RPMI7951 (cell line): ENCODE data around the gene C4B. TPM values are rescaled to one million over a fixed set of nuclear protein-coding genes. Genes with fewer than 3 reads are reported as not detected.
"Not testable (repeated sequence)": the region's sequence is repeated elsewhere in the genome, so short reads cannot be mapped to it uniquely, and the experiment has no call there.

ENCODE experiments used
- DNase-seq: peaks from one replicate; pipeline ENCODE4 v3.0.0-alpha.2; 2012; ENCODE audit warnings: low read depth
- total RNA-seq: library from RNA; depleted of rRNA; stranded (reverse); fragments of >200 nt; shearing (Covaris generic); gene quantifications from 2 replicates; pipeline ENCODE4 v1.2.3, GENCODE V29; 2014

Gene C4B
- total RNA-seq, 1 experiment from 2014 or later = 0.72 TPM

- DNase-seq = not testable (repeated sequence)
Observed at GRCh38 chr6:32035283-32036013, 20.9 kb downstream of the C4B start.

GRCh38 chr6:32037136-32037535 is 22.5 kb downstream of the C4B start:
- not testable (repeated sequence) for DNase-seq

GRCh38 chr6:32037598-32038524 is 23.3 kb downstream of the C4B start, which contains the start of gene CYP21A2:
TSS of gene CYP21A2 (plus strand) at chr6:32038415. CDS start at chr6:32038423, 8 bp downstream.
- not testable (repeated sequence) for DNase-seq

- DNase-seq = not testable (repeated sequence)
Observed at GRCh38 chr6:32038878-32039277, 24.3 kb downstream of the C4B start.

GRCh38 chr6:32039321-32040274 is 25.0 kb downstream of the C4B start:
- not testable (repeated sequence) for DNase-seq

- not testable (repeated sequence) for DNase-seq
Observed at GRCh38 chr6:32040299-32041049, 25.9 kb downstream of the C4B start.

- DNase-seq = not testable (repeated sequence)
Observed at GRCh38 chr6:32041050-32041321, 26.4 kb downstream of the C4B start.

- not testable (repeated sequence) for DNase-seq
Observed at GRCh38 chr6:32041385-32041784, 26.8 kb downstream of the C4B start.

- not testable (repeated sequence) for DNase-seq
Observed at GRCh38 chr6:32042276-32042675, 27.7 kb downstream of the C4B start.

GRCh38 chr6:32043589-32044380 is 29.2 kb downstream of the C4B start:
- not testable (repeated sequence) for DNase-seq

- not testable (repeated sequence) for DNase-seq
Observed at GRCh38 chr6:32044916-32045315, 30.3 kb downstream of the C4B start.

GRCh38 chr6:32045811-32046449 is 31.3 kb downstream of the C4B start:
- DNase-seq = no peak

GRCh38 chr6:32046450-32047083 is 32.0 kb downstream of the C4B start:
- peak; percentile 41 for DNase-seq

GRCh38 chr6:32047084-32047478 is 32.5 kb downstream of the C4B start:
- peak; percentile 49 for DNase-seq

- DNase-seq = no peak
Observed at GRCh38 chr6:32047539-32047854, 32.9 kb downstream of the C4B start.

GRCh38 chr6:32047855-32048766 is 33.5 kb downstream of the C4B start:
- peak; percentile 53 for DNase-seq

- DNase-seq = not testable (repeated sequence)
Observed at GRCh38 chr6:32049149-32049548, 34.6 kb downstream of the C4B start.

- DNase-seq = not testable (repeated sequence)
Observed at GRCh38 chr6:32049736-32050135, 35.1 kb downstream of the C4B start.
